A549 treated with AZD9567 at 1 μM for 4 hours (cell line): Measurements from ENCODE around the gene S100A10. TPM values are rescaled to one million over a fixed set of nuclear protein-coding genes. Genes with fewer than 3 reads are reported as not detected.

Experiments used
- total RNA-seq: library from RNA; stranded (reverse); fragments of 200-300 nt; extraction: Qiagen RNA extraction; gene quantifications from 5 replicates; pipeline ENCODE4 v1.2.3, GENCODE V29; 2022; ENCODE audit not compliant: insufficient read depth

S100A10 gene
- 1,980 to 2,581 TPM (median 2,289 TPM) in 5 replicates for total RNA-seq

DNA sequence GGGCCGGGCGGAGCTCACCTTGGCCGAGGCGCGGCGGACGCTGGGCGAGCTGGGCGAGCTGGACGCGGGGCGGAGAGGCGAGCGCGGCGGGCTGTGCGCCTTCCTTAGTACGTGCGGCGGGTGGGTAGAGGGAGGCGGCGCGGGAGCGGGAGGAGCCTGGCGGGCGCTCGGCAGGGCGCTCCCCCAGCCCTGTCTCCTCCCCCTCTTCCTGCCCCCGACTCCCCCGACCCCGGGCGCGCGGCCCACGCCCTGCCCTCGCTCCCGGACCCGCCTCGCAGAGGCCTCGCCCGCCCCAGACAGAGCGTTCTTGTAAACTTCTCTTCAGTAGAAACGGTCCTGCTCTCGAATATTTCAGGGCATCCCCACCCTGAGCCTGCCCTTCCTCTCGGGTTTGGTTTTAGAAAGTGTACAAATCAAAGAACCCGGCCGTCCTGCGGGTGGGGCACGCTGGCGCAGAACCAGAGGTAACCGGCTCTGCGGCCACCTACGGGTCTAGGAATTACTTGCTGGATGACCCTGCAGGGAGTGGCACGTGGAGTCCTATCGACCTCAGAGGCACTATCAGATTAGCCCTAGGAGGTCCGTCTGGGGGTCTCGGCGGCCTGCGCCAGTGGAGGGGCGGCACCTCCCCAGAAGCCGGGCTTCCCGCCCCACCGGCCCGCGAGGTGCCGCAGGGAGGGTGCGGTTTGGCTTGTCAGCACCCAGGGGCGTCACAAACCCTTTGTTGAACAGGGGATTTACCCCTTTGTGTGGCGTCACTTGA lies at the start of gene S100A10:
Gene S100A10, minus strand, starts transcription at position 126 of the 763 bp plus-strand sequence. CDS start 7,629 bp downstream, outside the sequence.

DNA sequence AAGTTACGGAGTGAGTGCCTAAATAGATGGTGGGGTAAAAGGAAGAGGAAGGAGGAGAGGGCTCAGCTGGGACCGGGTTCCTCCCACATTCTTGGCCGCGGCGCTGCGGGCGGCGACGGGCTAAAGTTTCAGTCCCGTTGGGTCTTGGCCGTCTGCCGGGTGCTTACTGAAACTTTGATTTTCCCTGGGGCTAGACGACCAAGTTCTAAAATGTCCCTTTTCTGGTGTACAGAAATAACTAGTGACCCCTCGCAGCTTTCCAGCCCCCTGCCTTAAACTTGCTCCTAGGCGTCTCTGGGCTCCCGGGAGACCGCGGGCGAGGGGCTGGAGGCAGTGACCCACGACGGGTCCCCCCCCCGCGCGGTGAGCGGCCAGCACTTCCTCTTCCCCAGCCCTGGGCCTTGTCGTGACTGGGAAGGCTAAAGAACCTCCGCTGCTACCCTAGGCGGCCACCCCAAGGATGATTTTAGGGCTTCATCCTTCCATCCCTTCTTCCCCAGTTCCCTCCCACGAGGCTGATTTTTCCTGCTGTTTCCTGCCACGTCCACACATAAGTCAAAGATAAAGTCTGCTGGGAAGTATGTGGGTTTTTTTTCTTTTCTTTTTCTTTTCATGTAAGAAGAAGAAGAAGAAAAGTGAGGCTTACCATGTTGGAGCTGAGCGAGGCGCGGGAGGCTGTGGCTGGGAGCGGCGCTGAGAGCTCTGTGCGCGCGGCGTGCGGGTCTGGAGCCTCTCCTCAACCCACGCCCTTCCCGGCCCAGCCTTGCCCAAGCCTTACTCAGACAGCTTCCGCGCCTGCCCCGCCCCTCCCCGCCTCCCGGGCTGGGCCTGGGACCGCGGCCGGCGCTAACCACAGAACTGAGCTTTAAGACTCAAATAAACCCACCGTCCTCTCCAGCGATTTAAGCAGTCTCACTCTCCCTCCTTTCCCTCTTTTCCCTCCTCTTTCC lies 42.9 kb upstream of the S100A10 start, which contains the start of gene S100A11:
Gene S100A11, minus strand, starts transcription at position 738 of the 950 bp plus-strand sequence. Its CDS starts 89 bp downstream, at position 649.

Other genes with a start within 250 kb of the S100A10 start
- gene MRPL9, start 230.4 kb downstream of the S100A10 start, total RNA-seq, result 49.1 to 85.5 TPM (median 82.0 TPM) in 5 replicates
- 5.5 to 7.5 TPM (median 6.2 TPM) in 5 replicates for gene TDRKH, start 203.4 kb downstream of the S100A10 start, total RNA-seq
- not detected in 5 replicates for gene LINGO4, start 188.4 kb downstream of the S100A10 start, total RNA-seq
- 0.03 to 0.08 TPM in 2 of 5 replicates, not detected in the others for gene RORC, start 162.1 kb downstream of the S100A10 start, total RNA-seq
- gene C2CD4D, start 154.0 kb downstream of the S100A10 start, total RNA-seq, result 0.05 TPM in 1 of 5 replicates, not detected in the others
- gene THEM5, start 140.1 kb downstream of the S100A10 start, total RNA-seq, result not detected in 5 replicates
- 13.7 to 16.3 TPM (median 13.9 TPM) in 5 replicates for gene THEM4, start 84.3 kb downstream of the S100A10 start, total RNA-seq
- 1,473 to 1,950 TPM (median 1,812 TPM) in 5 replicates for gene S100A11, start 43.1 kb upstream of the S100A10 start, total RNA-seq
- gene TCHHL1, start 95.2 kb upstream of the S100A10 start, total RNA-seq, result not detected in 5 replicates
- 0.22 to 0.33 TPM (median 0.25 TPM) in 4 of 5 replicates, not detected in the other for gene TCHH, start 121.6 kb upstream of the S100A10 start, total RNA-seq
- gene RPTN, start 165.4 kb upstream of the S100A10 start, total RNA-seq, result 0.02 TPM in 1 of 5 replicates, not detected in the others
- 0.01 TPM in 1 of 5 replicates, not detected in the others for gene HRNR, start 230.3 kb upstream of the S100A10 start, total RNA-seq